ENCODE data around the gene CD81. TPM values are rescaled to one million over a fixed set of nuclear protein-coding genes. Genes with fewer than 3 reads are reported as not detected.

The CD81 gene
- total RNA-seq, 4 donors from 2014 or later = 156 to 406 (median 255) TPM

- Histone ChIP-seq H3K4me3 (no peak overlapping the region), H3K4me1 (no peaks in the 10 kb centered on the region), H3K27ac (no peak overlapping the region), H3K36me3 (no peaks in the 10 kb centered on the region), H3K9me3 (no peaks in the 10 kb centered on the region), H3K27me3 (peaks cover 25% of the 10 kb centered on the region)
- no peak for DNase-seq
- in situ Hi-C loops (cut with MboI; ENCODE audit: low pct_ligation_motif_present in 1 of 4, low pct_unique_long_range_greater_than_20kb in 1 of 4, low sequenced_read_pairs in 3 of 4) (loop anchor here in 3 of 4 donors (10.0 to 25.0 kb wide), 2 partner anchors 96 to 223 kb away; no protein-coding TSS in a partner anchor), intact Hi-C loops (cut with DNase I; ENCODE audit: low total_unique reads) (no loop called here)
- 77% methylated on average over 7 of the region's 9 CpGs; no CpG with 5 or more reads in 1 of the 2 donors for WGBS, 2 donors (ENCODE audit: low coverage in 1 of 2)
- TF ChIP-seq POLR2AphosphoS5 (IDR thresholded peaks at IDR 0.05) (no peak), EP300 (IDR thresholded peaks at IDR 0.05; ENCODE audit: low read depth) (no peak), POLR2A (IDR thresholded peaks at IDR 0.05) (no peak)
- TF ChIP-seq, protein P1, sequence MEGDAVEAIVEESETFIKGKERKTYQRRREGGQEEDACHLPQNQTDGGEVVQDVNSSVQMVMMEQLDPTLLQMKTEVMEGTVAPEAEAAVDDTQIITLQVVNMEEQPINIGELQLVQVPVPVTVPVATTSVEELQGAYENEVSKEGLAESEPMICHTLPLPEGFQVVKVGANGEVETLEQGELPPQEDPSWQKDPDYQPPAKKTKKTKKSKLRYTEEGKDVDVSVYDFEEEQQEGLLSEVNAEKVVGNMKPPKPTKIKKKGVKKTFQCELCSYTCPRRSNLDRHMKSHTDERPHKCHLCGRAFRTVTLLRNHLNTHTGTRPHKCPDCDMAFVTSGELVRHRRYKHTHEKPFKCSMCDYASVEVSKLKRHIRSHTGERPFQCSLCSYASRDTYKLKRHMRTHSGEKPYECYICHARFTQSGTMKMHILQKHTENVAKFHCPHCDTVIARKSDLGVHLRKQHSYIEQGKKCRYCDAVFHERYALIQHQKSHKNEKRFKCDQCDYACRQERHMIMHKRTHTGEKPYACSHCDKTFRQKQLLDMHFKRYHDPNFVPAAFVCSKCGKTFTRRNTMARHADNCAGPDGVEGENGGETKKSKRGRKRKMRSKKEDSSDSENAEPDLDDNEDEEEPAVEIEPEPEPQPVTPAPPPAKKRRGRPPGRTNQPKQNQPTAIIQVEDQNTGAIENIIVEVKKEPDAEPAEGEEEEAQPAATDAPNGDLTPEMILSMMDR (IDR thresholded peaks at IDR 0.05) = no peak
Measured at GRCh38 chr11:2410616-2411015, 33.5 kb downstream of the CD81 start.

DNA sequence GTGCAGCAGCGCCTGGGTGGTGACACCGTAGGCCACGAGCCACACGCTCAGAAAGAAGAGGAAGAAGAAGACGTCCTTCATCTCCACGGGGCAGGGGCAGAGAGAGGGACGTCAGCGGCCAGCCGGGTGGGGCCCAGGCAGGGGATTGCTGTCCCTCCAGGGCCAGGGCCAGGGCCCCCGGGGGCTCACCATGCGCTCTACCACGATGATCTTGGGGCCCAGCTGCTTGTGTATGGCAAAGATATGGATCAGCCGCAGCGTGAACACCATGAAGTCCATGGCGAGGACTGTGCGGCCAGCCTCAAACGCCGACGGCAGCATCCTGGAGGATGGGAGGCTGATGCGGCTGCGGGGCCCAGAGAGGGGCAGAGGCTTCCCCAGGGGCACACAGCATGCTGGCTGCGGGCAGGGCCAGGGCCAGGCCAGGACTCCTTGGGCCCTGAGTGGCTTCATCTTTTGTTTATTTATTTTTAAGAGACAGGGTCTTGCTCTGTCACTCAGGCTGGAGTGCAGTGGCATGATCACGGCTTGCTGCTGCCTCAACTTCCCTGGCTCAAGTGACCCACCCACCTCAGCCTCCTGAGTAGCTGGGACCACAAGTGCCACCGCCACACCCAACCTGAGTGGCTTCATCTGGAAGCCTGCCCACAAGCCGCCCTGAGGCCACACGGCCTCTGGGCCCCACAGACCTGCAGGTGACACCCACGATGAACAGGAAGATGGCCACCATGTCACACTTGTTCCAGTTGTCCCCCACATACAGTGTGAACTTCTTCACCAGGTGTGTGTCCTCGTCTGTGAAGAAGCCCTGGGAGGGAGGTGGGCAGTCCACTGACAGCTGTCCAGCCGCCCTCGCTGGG lies 34.6 kb downstream of the CD81 start:
- H3K4me3 ChIP-seq = no peak overlapping the region
- intact Hi-C loops (cut with DNase I; ENCODE audit: low total_unique reads) (no loop called here), in situ Hi-C loops (cut with MboI; ENCODE audit: low pct_ligation_motif_present in 1 of 4, low pct_unique_long_range_greater_than_20kb in 1 of 4, low sequenced_read_pairs in 3 of 4) (loop anchor here in 3 of 4 donors (10.0 to 25.0 kb wide), 2 partner anchors 97 to 224 kb away; no protein-coding TSS in a partner anchor)
- DNase-seq = no peak
- no peak overlapping the region for H3K27ac ChIP-seq
- WGBS, 2 donors (ENCODE audit: low coverage in 1 of 2) = 73% methylated on average over 30 of the region's 30 CpGs; no CpG with 5 or more reads in 1 of the 2 donors
- TF ChIP-seq EP300 (IDR thresholded peaks at IDR 0.05; ENCODE audit: low read depth) = no peak
- no peak for TF ChIP-seq POLR2A (IDR thresholded peaks at IDR 0.05)
- no peak for TF ChIP-seq POLR2AphosphoS5 (IDR thresholded peaks at IDR 0.05)
- peaks cover 25% of the 10 kb centered on the region for H3K27me3 ChIP-seq
- no peaks in the 10 kb centered on the region for H3K9me3 ChIP-seq
- H3K4me1 ChIP-seq = no peaks in the 10 kb centered on the region
- no peaks in the 10 kb centered on the region for H3K36me3 ChIP-seq

GRCh38 chr11:2412323-2412722 lies 35.2 kb downstream of the CD81 start:
- no peak for DNase-seq
- in situ Hi-C loops (cut with MboI; ENCODE audit: low pct_ligation_motif_present in 1 of 4, low pct_unique_long_range_greater_than_20kb in 1 of 4, low sequenced_read_pairs in 3 of 4) (loop anchor here in 3 of 4 donors (10.0 to 25.0 kb wide), 2 partner anchors 98 to 225 kb away; no protein-coding TSS in a partner anchor), intact Hi-C loops (cut with DNase I; ENCODE audit: low total_unique reads) (no loop called here)
- TF ChIP-seq POLR2AphosphoS5 (IDR thresholded peaks at IDR 0.05) (no peak), POLR2A (IDR thresholded peaks at IDR 0.05) (no peak), EP300 (IDR thresholded peaks at IDR 0.05; ENCODE audit: low read depth) (no peak)
- TF ChIP-seq, protein P1 (IDR thresholded peaks at IDR 0.05) = no peak
- WGBS, 2 donors (ENCODE audit: low coverage in 1 of 2) = 85% methylated on average over 6 of the region's 6 CpGs; no CpG with 5 or more reads in 1 of the 2 donors
- H3K4me1 ChIP-seq = no peaks in the 10 kb centered on the region
- H3K36me3 ChIP-seq = no peaks in the 10 kb centered on the region
- H3K27ac ChIP-seq = no peak overlapping the region
- H3K27me3 ChIP-seq = peaks cover 25% of the 10 kb centered on the region
- H3K4me3 ChIP-seq = no peak overlapping the region
- no peaks in the 10 kb centered on the region for H3K9me3 ChIP-seq

- H3K27ac ChIP-seq = no peak overlapping the region
- no peaks in the 10 kb centered on the region for H3K4me1 ChIP-seq
- H3K4me3 ChIP-seq = no peak overlapping the region
- in situ Hi-C loops (cut with MboI; ENCODE audit: low pct_ligation_motif_present in 1 of 4, low pct_unique_long_range_greater_than_20kb in 1 of 4, low sequenced_read_pairs in 3 of 4) (loop anchor here in 3 of 4 donors (10.0 to 25.0 kb wide), 2 partner anchors 99 to 227 kb away; no protein-coding TSS in a partner anchor), intact Hi-C loops (cut with DNase I; ENCODE audit: low total_unique reads) (no loop called here)
- 87% methylated on average over 43 of the region's 43 CpGs; no CpG with 5 or more reads in 1 of the 2 donors for WGBS, 2 donors (ENCODE audit: low coverage in 1 of 2)
- DNase-seq = no peak
- TF ChIP-seq POLR2A (IDR thresholded peaks at IDR 0.05) (no peak), EP300 (IDR thresholded peaks at IDR 0.05; ENCODE audit: low read depth) (no peak), POLR2AphosphoS5 (IDR thresholded peaks at IDR 0.05) (no peak)
- TF ChIP-seq, protein P1 (IDR thresholded peaks at IDR 0.05) = no peak
- H3K9me3 ChIP-seq = no peaks in the 10 kb centered on the region
- peaks cover 19% of the 10 kb centered on the region for H3K27me3 ChIP-seq
- H3K36me3 ChIP-seq = no peaks in the 10 kb centered on the region
Measured at GRCh38 chr11:2413742-2414579, 36.9 kb downstream of the CD81 start.

Data from transverse colon (tissue), 4 donors.